IPS-20b (cell line): ENCODE results near the gene PIGQ.

Experiments used
- H3K27ac ChIP-seq: one replicate; pipeline ENCODE4 v1.5.1; 2013; ENCODE audit warnings: low read length
- H3K27me3 ChIP-seq: 2 replicates; pipeline ENCODE4 v1.6.1; 2013; ENCODE audit warnings: mild to moderate bottlenecking, low read length, inconsistent platforms; ENCODE audit not compliant: insufficient read depth
- H3K36me3 ChIP-seq: 2 replicates; pipeline ENCODE4 v1.6.1; 2013; ENCODE audit warnings: low read depth, mild to moderate bottlenecking, inconsistent platforms, low read length, moderate library complexity; ENCODE audit not compliant: insufficient read depth
- H3K4me1 ChIP-seq: 2 replicates; pipeline ENCODE4 v1.6.1; 2013; ENCODE audit warnings: mild to moderate bottlenecking, control low read depth, inconsistent platforms, low read length, moderate library complexity; ENCODE audit not compliant: insufficient read depth
- H3K4me3 ChIP-seq: 2 replicates; pipeline ENCODE4 v1.5.1; 2013; ENCODE audit warnings: mild to moderate bottlenecking, low read length, inconsistent platforms
- H3K9ac ChIP-seq: 2 replicates; pipeline ENCODE4 v1.6.1; 2013; ENCODE audit warnings: low read depth, mild to moderate bottlenecking, inconsistent platforms, low read length, moderate library complexity
- H3K9me3 ChIP-seq: 2 replicates; pipeline ENCODE4 v1.6.1; 2013; ENCODE audit warnings: mild to moderate bottlenecking, low read depth, low read length, inconsistent platforms; ENCODE audit not compliant: insufficient read depth

Gene PIGQ

DNA sequence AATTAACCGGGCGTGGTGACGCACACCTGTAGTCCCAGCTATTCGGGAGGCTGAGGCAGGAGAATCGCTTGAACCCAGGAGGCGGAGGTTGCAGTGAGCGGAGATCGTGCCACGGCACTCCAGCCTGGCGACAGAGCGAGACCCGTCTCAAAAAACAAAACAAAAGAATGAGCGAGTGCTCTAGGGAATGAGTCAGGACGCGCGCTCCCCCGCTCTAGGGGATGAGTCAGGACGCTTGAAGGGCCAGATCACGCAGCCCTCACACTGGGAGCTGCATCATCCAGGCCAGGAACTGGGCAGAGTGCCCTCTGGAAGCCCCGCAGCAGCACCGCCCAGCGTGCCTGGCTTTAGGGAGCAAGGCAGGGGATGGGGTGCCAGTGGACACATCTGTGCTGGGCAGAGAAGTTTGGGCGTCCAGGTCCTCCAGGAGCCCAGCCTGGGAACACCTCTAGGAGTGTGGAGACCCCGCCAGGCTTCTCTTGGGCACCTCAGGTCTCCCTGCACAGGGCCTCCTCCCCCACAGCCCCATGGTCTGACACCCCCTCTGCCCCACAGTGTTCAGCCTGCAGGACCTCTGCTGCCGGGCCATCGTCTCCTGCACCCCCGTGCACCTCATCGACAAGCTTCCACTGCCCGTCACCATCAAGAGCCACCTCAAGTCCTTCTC, 57.2 kb downstream of the PIGQ start:
- no peak overlapping the region for H3K4me3 ChIP-seq
- H3K9me3 ChIP-seq, result no peaks in the 10 kb centered on the region
- peaks cover 12% of the 10 kb centered on the region; the same call in 1 of the 2 replicates for H3K4me1 ChIP-seq
- H3K36me3 ChIP-seq, result no peaks in the 10 kb centered on the region; the same call in 1 of the 2 replicates
- no peak overlapping the region for H3K9ac ChIP-seq
- H3K27me3 ChIP-seq, result no peaks in the 10 kb centered on the region
- no peak overlapping the region for H3K27ac ChIP-seq

DNA sequence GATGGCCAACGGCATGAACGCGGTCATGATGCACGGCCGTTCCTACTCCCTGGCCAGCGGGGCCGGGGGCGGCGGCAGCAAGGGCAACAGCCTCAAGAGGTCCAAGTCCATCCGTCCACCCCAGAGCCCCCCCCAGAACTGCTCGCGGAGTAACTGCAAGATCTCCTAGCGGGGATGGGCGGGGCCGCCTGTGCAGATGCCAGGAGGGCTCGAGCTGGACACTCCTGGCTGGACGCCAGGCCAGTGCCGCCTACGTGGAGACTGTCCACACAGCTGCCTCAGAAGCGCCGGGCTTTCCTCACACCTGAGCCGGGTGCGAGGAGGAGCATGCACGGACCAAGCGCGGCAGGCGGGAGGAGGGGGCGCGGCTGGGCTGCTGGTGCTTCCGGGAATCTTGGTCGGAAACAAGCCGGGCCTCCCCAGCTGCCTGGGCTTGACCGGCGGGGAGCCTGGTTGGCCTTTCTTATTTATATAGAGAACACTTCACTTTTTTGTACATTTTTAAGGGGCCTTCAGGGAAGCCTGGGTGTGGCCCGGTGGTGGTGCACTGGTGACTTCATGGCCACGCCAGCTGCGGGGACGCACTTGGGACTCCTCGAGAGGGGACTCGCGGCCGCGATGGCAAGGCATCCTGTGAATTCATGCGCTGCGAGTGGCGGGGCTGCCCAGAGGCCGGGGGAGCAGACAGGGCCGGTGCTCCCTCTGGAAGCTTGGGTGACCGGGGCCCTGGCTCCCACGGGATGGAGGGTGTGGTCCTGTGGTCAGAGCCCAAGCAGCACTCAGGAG, 57.9 kb downstream of the PIGQ start:
- H3K36me3 ChIP-seq, result no peaks in the 10 kb centered on the region; the same call in 1 of the 2 replicates
- peaks cover 12% of the 10 kb centered on the region; the same call in 1 of the 2 replicates for H3K4me1 ChIP-seq
- no peaks in the 10 kb centered on the region for H3K9me3 ChIP-seq
- no peak overlapping the region for H3K4me3 ChIP-seq
- H3K27ac ChIP-seq, result no peak overlapping the region
- no peaks in the 10 kb centered on the region for H3K27me3 ChIP-seq
- no peak overlapping the region for H3K9ac ChIP-seq

DNA sequence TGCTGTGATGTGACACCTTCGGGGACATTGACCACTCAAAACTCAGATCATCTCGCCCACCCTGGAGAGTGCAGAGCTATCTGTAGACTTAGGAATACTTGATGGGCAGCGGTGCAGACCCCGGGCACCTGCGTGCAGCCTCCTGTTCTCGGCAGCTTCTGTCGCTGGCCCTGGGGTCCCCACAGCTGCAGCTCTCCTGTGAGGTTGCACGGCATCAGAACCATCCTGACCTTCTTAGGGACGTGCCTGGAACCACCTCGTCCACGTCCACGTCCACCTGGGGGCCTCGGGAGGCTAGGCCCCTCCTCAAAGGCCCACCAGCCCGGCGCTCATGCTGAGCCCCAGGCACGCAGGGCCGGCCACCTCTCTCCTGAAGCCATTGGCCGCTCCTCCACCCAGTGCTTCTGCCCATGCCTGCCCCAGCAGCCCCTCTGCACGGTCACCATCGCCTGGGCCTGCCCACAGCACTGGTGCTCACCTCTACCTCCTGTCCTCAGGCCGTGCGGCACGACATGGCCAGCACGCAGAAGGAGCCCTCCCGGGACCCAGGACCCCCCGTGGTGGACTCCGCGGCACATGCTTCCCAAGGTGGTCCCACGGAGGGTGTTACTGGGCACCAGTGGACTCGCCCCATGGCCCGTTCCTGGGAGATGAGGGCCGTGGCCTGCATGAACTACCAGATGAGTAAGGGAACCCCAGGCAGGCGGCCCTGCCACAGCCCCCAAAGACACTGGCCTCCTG, 58.7 kb downstream of the PIGQ start:
- peaks cover 12% of the 10 kb centered on the region; the same call in 1 of the 2 replicates for H3K4me1 ChIP-seq
- H3K36me3 ChIP-seq, result no peaks in the 10 kb centered on the region; the same call in 1 of the 2 replicates
- no peaks in the 10 kb centered on the region for H3K9me3 ChIP-seq
- no peak overlapping the region for H3K9ac ChIP-seq
- no peaks in the 10 kb centered on the region for H3K27me3 ChIP-seq
- peak overlapping the region; percentile 49 for H3K27ac ChIP-seq
- H3K4me3 ChIP-seq, result no peak overlapping the region

DNA sequence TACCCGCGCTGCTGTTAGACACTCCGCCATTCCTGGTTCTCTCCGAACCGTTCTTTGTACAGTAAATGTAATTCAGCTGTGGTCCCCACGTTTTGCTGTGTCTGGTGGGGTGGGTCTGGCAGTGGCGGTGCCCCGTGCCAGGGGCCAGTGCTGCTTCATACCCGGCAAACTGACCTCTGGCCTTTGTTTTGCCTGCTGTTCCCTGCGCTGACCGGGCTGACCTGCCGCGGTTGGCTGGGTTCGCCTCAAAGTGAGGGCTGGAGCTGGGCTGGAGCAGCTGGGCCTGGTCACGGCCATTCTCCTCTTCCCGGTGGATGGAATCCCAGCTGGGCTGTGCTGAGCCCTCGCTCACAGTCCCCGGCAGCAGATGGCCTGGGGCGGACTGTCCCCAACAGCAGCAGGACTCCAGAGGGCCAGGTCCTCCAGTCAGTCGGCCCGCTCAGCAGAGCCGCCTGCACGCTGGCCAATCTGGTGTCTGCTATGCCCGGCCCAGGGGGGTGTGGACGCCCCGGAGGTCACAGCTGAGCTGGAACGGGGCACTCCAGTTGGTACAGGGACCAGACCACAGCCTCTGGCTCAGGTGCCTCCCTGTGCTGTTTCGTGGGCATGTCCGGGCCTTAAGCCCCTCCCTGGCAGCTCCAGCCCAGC, 59.5 kb downstream of the PIGQ start:
- Histone ChIP-seq H3K27ac (peak overlapping the region; percentile 49), H3K27me3 (no peaks in the 10 kb centered on the region), H3K9ac (peak overlapping the region; percentile 68; the same call in 1 of the 2 replicates), H3K9me3 (no peaks in the 10 kb centered on the region), H3K36me3 (no peaks in the 10 kb centered on the region; the same call in 1 of the 2 replicates), H3K4me1 (peaks cover 12% of the 10 kb centered on the region; the same call in 1 of the 2 replicates), H3K4me3 (no peak overlapping the region)

DNA sequence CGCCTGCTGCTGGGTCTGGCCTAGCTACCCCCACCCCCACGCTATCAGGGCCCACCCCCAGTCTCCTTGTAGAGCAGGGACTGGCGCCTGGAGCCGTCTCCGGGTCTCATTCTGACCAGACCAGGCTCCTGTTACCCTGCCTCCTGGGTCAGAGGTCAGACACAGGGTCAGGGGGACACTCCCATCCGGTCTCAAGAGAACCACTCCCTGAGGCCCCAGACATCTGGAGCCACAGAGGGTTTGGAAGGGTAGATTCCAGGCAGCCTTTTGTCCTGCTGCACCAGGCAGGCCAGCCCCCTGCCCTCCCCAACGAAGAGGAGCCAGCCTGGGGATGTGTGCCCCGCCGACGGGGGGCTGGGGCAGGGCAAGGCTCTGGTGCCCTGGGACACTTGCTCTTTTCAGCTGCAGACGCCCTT, 60.1 kb downstream of the PIGQ start:
- peak overlapping the region; percentile 2 for H3K27ac ChIP-seq
- H3K36me3 ChIP-seq, result no peaks in the 10 kb centered on the region; the same call in 1 of the 2 replicates
- H3K4me3 ChIP-seq, result peak overlapping the region; percentile 66; the same call in 1 of the 2 replicates
- H3K9ac ChIP-seq, result peak overlapping the region; percentile 68; the same call in 1 of the 2 replicates
- no peaks in the 10 kb centered on the region for H3K9me3 ChIP-seq
- H3K27me3 ChIP-seq, result no peaks in the 10 kb centered on the region
- H3K4me1 ChIP-seq, result peaks cover 12% of the 10 kb centered on the region; the same call in 1 of the 2 replicates

DNA sequence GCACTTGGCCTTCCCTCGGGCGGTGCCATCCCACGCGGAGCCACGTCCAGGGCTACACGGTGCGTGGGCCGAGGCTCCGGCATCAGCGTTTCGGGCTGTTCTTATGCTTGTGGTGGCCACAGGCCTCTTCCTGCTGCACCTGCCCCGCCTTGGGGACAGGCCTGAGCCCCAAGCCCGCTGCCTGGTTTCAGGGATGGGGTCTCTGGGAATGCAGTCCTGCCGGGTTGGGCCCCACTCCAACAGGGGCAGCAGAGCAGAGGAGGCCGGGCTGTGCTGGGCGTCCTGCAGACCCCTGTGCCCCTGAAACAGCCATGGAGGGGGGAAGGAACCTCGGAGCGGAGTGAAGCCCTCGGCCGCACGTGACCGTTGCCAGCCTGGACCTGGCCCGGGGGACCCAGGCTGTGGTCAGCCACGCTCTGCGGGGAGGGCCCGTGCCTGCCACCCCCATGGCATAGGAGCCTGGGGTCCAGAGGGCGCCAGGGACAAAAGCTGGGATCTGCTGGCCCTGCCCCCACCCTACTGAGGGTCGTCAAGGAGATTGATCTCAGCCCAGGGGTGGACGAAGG, 60.6 kb downstream of the PIGQ start:
- Histone ChIP-seq H3K27ac (peak overlapping the region; percentile 2), H3K27me3 (no peaks in the 10 kb centered on the region), H3K9ac (peak overlapping the region; percentile 68; the same call in 1 of the 2 replicates), H3K9me3 (no peaks in the 10 kb centered on the region), H3K4me1 (peaks cover 12% of the 10 kb centered on the region; the same call in 1 of the 2 replicates), H3K4me3 (peak overlapping the region; percentile 66; the same call in 1 of the 2 replicates), H3K36me3 (no peaks in the 10 kb centered on the region; the same call in 1 of the 2 replicates)

DNA sequence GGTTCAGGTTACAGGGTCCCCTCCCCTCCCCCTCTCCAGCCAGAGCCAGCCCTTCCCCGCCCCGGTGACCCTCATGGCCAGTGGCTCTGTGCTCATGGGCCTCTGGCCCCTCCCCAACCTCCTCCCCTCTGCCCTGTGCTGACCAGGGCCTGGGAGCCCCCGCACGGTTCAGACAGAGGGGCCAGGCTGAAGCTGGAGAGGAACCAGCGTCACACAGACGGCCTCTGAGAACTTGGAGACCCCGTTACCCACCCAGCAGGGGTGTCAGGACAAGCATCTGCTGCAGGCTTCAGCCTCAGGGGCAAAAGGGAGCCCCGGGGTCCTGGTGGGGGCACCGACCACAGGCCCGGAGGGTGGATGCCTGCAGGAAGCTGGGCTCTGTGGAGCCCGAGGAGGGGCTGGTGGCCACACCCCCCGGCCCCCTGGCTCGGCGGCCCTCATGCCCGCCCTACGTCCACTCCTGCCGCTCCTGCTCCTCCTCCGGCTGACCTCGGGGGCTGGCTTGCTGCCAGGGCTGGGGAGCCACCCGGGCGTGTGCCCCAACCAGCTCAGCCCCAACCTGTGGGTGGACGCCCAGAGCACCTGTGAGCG, 61.1 kb downstream of the PIGQ start, which contains the start of gene WFIKKN1:
WFIKKN1 (plus strand) TSS at position 171 of the 591 bp plus-strand sequence; CDS start at position 440, 269 bp downstream.
- peaks cover 12% of the 10 kb centered on the region; the same call in 1 of the 2 replicates for H3K4me1 ChIP-seq
- peak within 1 kb of the TSS; percentile 65 for H3K27ac ChIP-seq
- H3K9ac ChIP-seq, result peak within 1 kb of the TSS; percentile 68; the same call in 1 of the 2 replicates
- H3K36me3 ChIP-seq, result no peaks in the 10 kb centered on the region; the same call in 1 of the 2 replicates
- no peaks in the 10 kb centered on the region for H3K9me3 ChIP-seq
- H3K4me3 ChIP-seq, result peak within 1 kb of the TSS; percentile 66; the same call in 1 of the 2 replicates
- no peaks in the 10 kb centered on the region for H3K27me3 ChIP-seq

DNA sequence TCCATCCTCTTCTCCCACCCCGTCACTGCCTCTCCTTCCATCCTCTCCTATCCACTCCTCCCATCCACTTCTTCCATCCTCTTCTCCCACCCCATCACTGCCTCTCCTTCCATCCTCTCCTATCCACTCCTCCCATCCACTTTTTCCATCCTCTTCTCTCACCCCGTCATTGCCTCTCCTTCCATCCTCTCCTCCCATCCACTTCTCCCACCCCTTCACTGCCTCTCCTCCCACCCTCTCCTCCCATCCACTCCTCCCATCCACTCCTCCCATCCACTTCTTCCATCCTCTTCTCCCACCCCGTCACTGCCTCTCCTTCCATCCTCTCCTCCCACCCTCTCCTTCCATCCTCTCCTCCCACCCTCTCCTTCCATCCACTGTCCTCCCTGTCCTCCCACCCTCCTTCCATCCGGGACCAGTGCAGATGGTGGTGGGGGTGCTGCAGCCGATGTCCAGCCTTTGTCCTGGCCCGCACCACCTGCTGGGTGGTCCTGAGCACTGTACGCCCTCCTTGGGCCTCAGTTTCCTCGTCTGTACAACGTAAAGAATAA, 62.1 kb downstream of the PIGQ start:
- Histone ChIP-seq H3K9me3 (no peaks in the 10 kb centered on the region), H3K4me1 (peaks cover 12% of the 10 kb centered on the region; the same call in 1 of the 2 replicates), H3K27ac (no peak overlapping the region), H3K4me3 (no peak overlapping the region), H3K9ac (no peak overlapping the region), H3K36me3 (no peaks in the 10 kb centered on the region), H3K27me3 (no peaks in the 10 kb centered on the region)

DNA sequence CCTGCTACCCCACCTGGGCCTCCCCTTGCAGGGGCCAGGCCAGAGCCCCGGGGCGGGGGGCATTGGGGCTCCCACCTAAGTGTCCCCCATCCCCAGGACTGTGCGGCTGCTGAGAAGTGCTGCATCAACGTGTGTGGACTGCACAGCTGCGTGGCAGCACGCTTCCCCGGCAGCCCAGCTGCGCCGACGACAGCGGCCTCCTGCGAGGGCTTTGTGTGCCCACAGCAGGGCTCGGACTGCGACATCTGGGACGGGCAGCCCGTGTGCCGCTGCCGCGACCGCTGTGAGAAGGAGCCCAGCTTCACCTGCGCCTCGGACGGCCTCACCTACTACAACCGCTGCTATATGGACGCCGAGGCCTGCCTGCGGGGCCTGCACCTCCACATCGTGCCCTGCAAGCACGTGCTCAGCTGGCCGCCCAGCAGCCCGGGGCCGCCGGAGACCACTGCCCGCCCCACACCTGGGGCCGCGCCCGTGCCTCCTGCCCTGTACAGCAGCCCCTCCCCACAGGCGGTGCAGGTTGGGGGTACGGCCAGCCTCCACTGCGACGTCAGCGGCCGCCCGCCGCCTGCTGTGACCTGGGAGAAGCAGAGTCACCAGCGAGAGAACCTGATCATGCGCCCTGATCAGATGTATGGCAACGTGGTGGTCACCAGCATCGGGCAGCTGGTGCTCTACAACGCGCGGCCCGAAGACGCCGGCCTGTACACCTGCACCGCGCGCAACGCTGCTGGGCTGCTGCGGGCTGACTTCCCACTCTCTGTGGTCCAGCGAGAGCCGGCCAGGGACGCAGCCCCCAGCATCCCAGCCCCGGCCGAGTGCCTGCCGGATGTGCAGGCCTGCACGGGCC, 62.9 kb downstream of the PIGQ start:
- no peaks in the 10 kb centered on the region for H3K27me3 ChIP-seq
- no peaks in the 10 kb centered on the region for H3K36me3 ChIP-seq
- H3K4me1 ChIP-seq, result peaks cover 12% of the 10 kb centered on the region; the same call in 1 of the 2 replicates
- H3K9ac ChIP-seq, result no peak overlapping the region
- no peak overlapping the region for H3K4me3 ChIP-seq
- no peak overlapping the region for H3K27ac ChIP-seq
- no peaks in the 10 kb centered on the region for H3K9me3 ChIP-seq
